CD4-positive, alpha-beta T cell treated with Interleukin-6 at 100 ng/mL for 8 hours (primary cell): ENCODE data around the gene CRTAC1.
"Not testable (repeated sequence)": the region's sequence is repeated elsewhere in the genome, so short reads cannot be mapped to it uniquely, and the experiment has no call there.

ENCODE experiments used
- DNase-seq: peaks from one replicate; pipeline ENCODE4 v3.0.0-alpha.2; 2020; ENCODE audit warnings: mixed read lengths, low spot score

Gene CRTAC1

GRCh38 chr10:97869091-97870042 is 161.1 kb downstream of the CRTAC1 start:
- peak; percentile 85 for DNase-seq

- no peak for DNase-seq
Observed at GRCh38 chr10:97868134-97868685, 162.2 kb downstream of the CRTAC1 start.

GRCh38 chr10:97867220-97867800 is 163.1 kb downstream of the CRTAC1 start:
- no peak for DNase-seq

GRCh38 chr10:97866524-97867219 is 163.7 kb downstream of the CRTAC1 start:
- DNase-seq = no peak

- no peak for DNase-seq
Observed at GRCh38 chr10:97865488-97865887, 164.9 kb downstream of the CRTAC1 start.

- DNase-seq = no peak
Observed at GRCh38 chr10:97863808-97864207, 166.6 kb downstream of the CRTAC1 start.

- no peak for DNase-seq
Observed at GRCh38 chr10:97861924-97862323, 168.5 kb downstream of the CRTAC1 start.

- DNase-seq = no peak
Observed at GRCh38 chr10:97861097-97861750, 169.2 kb downstream of the CRTAC1 start.

GRCh38 chr10:97858001-97858439 is 172.4 kb downstream of the CRTAC1 start:
- DNase-seq = no peak

- DNase-seq = no peak
Observed at GRCh38 chr10:97854743-97855142, 175.7 kb downstream of the CRTAC1 start.

- no peak for DNase-seq
Observed at GRCh38 chr10:97852840-97853405, 177.5 kb downstream of the CRTAC1 start.

GRCh38 chr10:97852277-97852676 is 178.1 kb downstream of the CRTAC1 start:
- DNase-seq = no peak

- peak; percentile 56 for DNase-seq
Observed at GRCh38 chr10:97851341-97852001, 178.9 kb downstream of the CRTAC1 start.

GRCh38 chr10:97850446-97850845 is 180.0 kb downstream of the CRTAC1 start:
- DNase-seq = peak; percentile 15

GRCh38 chr10:97849687-97850402 is 180.6 kb downstream of the CRTAC1 start, which contains the start of gene GOLGA7B:
Gene GOLGA7B, plus strand, starts transcription at chr10:97849843. Its CDS starts 461 bp downstream, at chr10:97850304.
- peak; percentile 52 for DNase-seq

- DNase-seq = peak; percentile 28
Observed at GRCh38 chr10:97849103-97849686, 181.2 kb downstream of the CRTAC1 start.

- no peak for DNase-seq
Observed at GRCh38 chr10:97844678-97845077, 185.7 kb downstream of the CRTAC1 start.

- DNase-seq = not testable (repeated sequence)
Observed at GRCh38 chr10:97843972-97844371, 186.4 kb downstream of the CRTAC1 start.

- no peak for DNase-seq
Observed at GRCh38 chr10:97843281-97843671, 187.1 kb downstream of the CRTAC1 start.
